HG02870 (cell line): ENCODE measurements around the gene EP400.

Source experiments
- ATAC-seq: cut with Tn5 transposase; IDR thresholded peaks from one replicate; pipeline ENCODE4 v1.9.1; 2021; ENCODE audit warnings: mild to moderate bottlenecking, moderate library complexity; ENCODE audit not compliant: unreplicated experiment

EP400 gene

GRCh38 chr12:132114667-132115066, 164.9 kb downstream of the EP400 start:
- no peak for ATAC-seq

GRCh38 chr12:132115500-132115899, 165.8 kb downstream of the EP400 start:
- no peak for ATAC-seq

DNA sequence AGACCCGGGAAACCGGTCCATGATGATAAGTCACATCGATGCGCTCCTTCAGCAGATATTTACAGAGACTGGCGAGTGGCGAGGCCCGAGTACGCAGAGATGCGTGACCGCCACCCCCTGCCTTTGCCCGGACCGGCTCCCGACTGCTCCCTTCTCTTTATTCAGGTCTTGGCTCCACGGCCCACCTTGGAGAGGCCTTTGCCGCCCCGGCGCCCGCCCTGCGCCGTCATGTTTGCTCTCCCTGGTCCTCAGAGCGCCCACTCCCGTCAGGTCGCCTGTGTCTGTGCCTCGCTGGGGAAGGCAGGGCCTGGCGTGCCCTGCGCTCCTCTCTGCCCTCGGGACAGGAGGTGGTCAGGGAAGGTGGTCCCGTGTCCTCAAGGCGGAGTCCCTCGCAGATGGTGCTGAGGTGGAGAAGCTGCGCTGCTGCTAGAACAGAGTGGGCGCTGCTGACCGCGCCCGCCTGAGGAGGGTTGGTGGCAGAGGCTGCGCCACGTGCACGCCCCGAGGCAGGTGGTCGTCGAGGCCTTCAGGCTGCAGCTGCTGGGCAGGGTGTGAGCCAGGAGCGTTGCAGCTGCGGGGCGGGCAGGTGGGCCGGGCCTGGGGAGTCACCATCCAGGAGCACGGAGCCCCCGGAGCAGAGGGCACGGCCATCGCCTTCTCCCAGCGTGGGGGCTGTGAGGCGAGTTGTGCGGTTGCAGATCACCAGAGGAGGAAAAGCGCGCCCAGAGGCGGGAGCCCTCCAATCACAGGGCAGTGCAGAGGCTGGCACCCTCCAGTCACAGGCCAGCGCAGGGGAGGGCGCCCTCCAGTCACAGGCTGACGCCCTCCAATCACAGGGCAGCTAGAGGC, 167.2 kb downstream of the EP400 start:
- ATAC-seq: no peak

GRCh38 chr12:132117558-132117875, 167.8 kb downstream of the EP400 start:
- ATAC-seq: no peak

DNA sequence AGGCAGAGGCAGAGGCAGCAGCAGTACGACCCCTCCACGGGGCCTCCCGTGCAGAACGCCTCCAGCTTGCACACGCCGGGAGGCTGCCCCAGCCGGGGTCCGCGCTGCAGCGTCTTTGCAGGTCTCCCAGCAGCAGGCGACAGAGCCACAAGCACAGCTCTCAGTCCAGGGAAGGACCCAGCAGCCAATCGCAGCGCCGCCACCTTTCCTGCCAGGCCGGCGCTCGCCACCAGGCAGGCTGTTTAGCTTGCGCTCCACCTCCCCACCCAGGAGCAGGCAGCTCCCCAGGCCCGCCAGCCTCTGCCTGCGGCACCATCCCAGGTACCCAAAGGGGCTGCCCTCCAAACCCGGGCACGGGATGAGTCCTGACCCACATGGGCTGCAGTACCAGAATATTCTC, 169.1 kb downstream of the EP400 start:
- ATAC-seq: no peak

DNA sequence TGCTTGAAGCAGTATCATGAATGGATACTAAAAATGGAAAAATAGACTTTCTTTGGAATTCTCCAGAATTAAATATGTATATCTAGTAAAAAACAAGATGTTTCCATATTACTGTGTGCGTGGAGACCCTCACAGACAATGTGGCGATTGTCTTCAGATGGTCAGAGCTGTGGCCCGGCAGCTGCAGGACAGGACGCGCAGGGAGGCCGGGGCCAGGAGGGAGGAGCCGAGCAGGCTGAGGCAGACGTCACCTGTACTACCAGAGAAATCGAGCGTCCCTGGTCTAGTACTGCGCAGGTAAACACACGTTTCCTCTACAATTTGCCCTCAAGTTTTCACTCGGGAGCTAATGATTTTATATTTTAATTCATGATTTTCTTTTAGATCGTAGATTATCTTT, 171.5 kb downstream of the EP400 start:
- ATAC-seq: no peak

GRCh38 chr12:132123970-132124765, 174.4 kb downstream of the EP400 start:
- ATAC-seq: no peak

DNA sequence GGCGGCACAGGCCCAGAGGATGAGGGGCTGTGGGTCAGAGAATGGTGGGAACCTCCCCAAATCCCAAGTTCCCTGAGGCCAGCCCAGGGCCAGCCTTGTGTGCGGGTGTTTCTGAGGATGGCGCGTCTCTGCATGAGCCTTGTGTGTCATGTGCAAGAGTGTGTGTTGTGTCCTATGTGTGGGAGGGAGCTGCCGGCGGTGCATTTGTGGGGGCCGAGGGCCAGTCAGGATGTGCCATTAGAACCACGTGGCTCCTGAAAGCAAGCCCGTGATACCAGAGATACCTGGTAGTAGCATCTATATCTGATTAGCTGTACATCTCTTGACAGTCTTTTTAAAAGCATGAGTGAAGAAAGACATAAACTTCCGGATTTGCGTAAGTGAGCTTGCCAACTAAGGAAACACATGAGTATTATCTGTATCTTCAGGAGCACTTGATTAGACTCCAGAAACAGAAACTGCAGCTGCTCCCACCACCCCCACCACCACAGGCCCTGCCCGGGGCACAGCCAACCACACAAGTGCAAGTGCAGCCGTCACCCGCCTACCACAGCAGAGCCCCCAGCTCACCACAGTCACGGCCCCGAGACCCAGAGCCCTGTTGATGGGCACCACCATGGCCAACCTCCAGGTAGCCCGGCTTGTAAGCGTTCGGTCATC, 175.2 kb downstream of the EP400 start:
- no peak for ATAC-seq

DNA sequence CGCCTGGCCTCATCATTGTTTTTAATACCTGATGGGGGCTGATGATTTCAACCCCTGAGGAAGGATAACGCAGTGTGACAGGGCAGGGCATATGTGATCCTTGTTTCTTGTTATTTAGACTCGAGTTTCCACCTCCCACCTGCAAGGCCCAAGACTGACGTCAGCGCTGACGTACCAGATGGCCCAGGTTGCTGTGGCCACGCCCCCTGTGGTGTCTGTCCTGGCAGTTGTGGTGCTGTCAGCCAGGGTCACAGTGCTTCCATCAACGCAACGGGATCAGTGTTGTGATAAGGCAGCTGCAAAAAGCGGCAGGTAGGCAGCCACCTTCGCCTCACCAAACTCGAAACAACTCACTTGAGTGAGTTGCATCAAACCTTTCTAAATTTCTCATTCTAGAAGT, 176.0 kb downstream of the EP400 start:
- no peak for ATAC-seq

DNA sequence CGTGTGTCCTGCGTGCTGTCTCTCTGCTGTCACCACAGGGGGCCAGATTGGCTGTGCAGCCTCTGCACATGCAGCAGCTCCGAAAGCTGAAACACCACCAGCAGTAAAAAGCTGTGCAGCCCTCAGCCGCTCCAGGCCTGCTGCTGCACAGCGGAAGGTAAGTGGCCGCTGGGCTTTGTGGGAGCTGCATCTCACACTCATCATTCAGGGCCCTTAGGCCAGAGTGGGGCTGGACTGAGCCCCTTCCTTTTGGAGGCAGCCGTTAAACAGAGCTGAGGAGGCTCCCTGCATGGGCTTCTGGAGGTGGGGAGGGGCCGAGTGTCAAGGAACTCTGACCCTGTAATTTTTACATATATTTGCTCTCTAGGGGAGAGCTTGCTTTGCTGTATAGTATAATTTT, 177.3 kb downstream of the EP400 start:
- no peak for ATAC-seq

DNA sequence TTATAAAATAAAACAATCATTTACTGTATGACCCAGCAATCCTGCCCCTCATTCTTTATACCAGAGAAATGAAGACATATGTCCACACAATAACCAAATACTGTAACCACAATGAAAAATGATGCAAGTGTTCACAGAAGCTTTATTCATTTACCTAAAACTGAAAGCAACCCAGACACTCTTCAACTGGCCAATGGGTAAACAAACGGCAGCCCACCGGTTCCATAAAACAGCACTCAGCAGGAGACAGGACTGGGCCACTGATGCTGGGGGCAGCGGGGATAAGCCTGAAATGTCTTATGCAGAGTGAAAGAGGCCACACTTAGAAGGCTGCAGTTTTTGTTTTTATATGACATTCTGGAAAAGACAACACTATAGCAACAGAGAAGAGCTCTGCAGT, 179.3 kb downstream of the EP400 start:
- no peak for ATAC-seq

- no peak for ATAC-seq
Observed at GRCh38 chr12:132130690-132131089, 180.9 kb downstream of the EP400 start.
